ENCODE measurements around the gene SLAMF7. TPM values are rescaled to one million over a fixed set of nuclear protein-coding genes. Genes with fewer than 3 reads are reported as not detected.
"Not testable (repeated sequence)": the region's sequence is repeated elsewhere in the genome, so short reads cannot be mapped to it uniquely, and the experiment has no call there.

The SLAMF7 gene
- total RNA-seq, 1 donor from 2014 or later = not detected

DNA sequence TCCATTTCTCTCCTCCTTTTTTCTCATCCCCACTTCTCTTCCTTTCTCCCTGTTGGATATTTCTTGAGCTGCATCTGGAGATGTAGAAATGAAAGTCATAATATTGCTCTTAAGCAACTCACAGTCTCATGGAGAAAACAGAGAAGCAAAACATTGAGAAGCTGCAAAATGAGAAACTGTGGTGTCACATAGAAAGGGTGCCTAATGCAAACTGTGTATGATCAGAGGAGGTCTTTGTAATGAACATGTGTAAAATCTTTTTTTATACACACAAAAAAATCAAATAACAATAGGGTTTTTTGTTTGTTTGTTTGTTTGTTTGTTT lies 11.8 kb upstream of the SLAMF7 start:
- Histone ChIP-seq H3K36me3 (no peaks in the 10 kb centered on the region), H3K4me3 (no peak overlapping the region), H3K27ac (no peak overlapping the region), H3K27me3 (no peaks in the 10 kb centered on the region), H3K9me3 (no peaks in the 10 kb centered on the region), H3K4me1 (no peaks in the 10 kb centered on the region)
- TF ChIP-seq, protein P1, sequence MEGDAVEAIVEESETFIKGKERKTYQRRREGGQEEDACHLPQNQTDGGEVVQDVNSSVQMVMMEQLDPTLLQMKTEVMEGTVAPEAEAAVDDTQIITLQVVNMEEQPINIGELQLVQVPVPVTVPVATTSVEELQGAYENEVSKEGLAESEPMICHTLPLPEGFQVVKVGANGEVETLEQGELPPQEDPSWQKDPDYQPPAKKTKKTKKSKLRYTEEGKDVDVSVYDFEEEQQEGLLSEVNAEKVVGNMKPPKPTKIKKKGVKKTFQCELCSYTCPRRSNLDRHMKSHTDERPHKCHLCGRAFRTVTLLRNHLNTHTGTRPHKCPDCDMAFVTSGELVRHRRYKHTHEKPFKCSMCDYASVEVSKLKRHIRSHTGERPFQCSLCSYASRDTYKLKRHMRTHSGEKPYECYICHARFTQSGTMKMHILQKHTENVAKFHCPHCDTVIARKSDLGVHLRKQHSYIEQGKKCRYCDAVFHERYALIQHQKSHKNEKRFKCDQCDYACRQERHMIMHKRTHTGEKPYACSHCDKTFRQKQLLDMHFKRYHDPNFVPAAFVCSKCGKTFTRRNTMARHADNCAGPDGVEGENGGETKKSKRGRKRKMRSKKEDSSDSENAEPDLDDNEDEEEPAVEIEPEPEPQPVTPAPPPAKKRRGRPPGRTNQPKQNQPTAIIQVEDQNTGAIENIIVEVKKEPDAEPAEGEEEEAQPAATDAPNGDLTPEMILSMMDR (IDR thresholded peaks at IDR 0.05) = no peak
- DNase-seq (ENCODE audit: low spot score in 2 of 2) = no peak
- intact Hi-C loops (cut with DNase I) = loop anchor here (10.0 kb wide), 1 partner anchor 368 kb away; the partner anchor contains the start of gene KLHDC9

DNA sequence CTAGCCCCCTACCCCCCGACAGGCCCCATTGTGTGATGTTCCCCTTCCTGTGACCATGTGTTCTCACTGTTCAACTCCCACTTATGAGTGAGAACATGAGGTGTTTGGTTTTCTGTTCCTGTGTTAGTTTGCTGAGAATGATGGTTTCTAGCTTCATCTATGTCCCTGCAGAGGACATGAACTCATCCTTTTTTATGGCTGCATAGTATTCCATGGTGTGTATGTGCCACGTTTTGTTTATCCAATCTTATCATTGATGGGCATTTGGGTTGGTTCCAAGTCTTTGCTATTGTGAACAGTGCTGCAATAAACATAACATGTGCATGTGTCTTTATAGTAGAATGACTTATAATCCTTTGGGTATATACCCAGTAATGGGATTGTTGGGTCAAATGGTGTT lies 7.5 kb upstream of the SLAMF7 start:
- intact Hi-C loops (cut with DNase I); H3K27ac ChIP-seq; H3K9me3 ChIP-seq; H3K36me3 ChIP-seq; DNase-seq (ENCODE audit: low spot score in 2 of 2); H3K27me3 ChIP-seq; H3K4me1 ChIP-seq; H3K4me3 ChIP-seq: not testable (repeated sequence)

- intact Hi-C loops (cut with DNase I) = no loop called here
- H3K36me3 ChIP-seq = no peaks in the 10 kb centered on the region
- no peak overlapping the region for H3K4me3 ChIP-seq
- no peaks in the 10 kb centered on the region for H3K27me3 ChIP-seq
- H3K4me1 ChIP-seq = no peaks in the 10 kb centered on the region
- peaks cover 0 to 6% of the 10 kb centered on the region in 2 donors for H3K9me3 ChIP-seq
- DNase-seq (ENCODE audit: low spot score in 2 of 2) = no peak
- no peak overlapping the region for H3K27ac ChIP-seq
- TF ChIP-seq, protein P1 (IDR thresholded peaks at IDR 0.05) = no peak
Measured at GRCh38 chr1:160731990-160732389, 7.1 kb upstream of the SLAMF7 start.

DNA sequence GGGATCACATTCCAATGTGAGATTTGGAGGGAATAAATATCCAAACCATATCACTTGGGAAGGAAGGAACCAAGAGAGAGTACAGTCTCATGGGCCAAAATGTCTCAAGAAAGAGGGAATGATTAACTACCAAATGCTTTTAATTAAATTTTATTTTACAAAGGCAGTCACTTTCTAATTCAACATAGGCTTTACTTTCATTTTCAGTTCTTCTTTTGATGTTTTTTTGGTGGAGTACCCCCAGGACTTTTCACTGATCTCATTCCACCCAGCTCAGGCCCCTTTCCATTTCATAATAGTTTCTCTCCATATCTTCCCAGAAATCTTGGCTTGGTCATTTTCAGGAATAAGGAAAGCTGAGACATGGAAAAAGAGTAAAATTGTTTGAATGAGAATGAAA lies 5.1 kb upstream of the SLAMF7 start:
- Histone ChIP-seq H3K9me3 (peaks cover 0 to 6% of the 10 kb centered on the region in 2 donors), H3K4me3 (no peak overlapping the region), H3K36me3 (no peaks in the 10 kb centered on the region), H3K4me1 (no peaks in the 10 kb centered on the region), H3K27ac (no peak overlapping the region), H3K27me3 (no peaks in the 10 kb centered on the region)
- intact Hi-C loops (cut with DNase I) = no loop called here
- TF ChIP-seq, protein P1 (IDR thresholded peaks at IDR 0.05) = no peak
- DNase-seq (ENCODE audit: low spot score in 2 of 2) = no peak

GRCh38 chr1:160734301-160734700 lies 4.7 kb upstream of the SLAMF7 start:
- no peak overlapping the region for H3K27ac ChIP-seq
- no peak for DNase-seq (ENCODE audit: low spot score in 2 of 2)
- no peaks in the 10 kb centered on the region for H3K4me1 ChIP-seq
- peaks cover 0 to 6% of the 10 kb centered on the region in 2 donors for H3K9me3 ChIP-seq
- H3K27me3 ChIP-seq = no peaks in the 10 kb centered on the region
- intact Hi-C loops (cut with DNase I) = no loop called here
- TF ChIP-seq, protein P1 (IDR thresholded peaks at IDR 0.05) = no peak
- no peak overlapping the region for H3K4me3 ChIP-seq
- no peaks in the 10 kb centered on the region for H3K36me3 ChIP-seq

DNA sequence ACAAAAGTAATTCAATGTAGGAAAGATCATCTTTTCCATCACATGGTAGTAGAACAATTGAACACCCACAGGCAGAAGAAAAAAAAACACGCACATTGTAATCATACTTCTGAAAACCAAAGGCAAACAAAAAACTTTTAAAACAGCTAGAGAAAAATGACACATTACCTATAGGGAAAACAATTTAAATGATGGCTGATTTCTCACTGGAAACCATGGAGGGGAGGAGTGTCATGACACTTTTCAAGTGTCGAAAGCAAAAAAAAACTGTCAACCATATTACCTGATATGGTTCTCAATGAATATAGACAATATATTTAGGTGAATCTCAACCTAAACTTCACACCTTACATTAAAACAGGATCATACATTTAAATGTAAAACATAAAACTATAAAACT lies 776 bp upstream of the SLAMF7 start:
- DNase-seq (ENCODE audit: low spot score in 2 of 2) = no peak
- H3K4me1 ChIP-seq = no peaks in the 10 kb centered on the region
- H3K27me3 ChIP-seq = no peaks in the 10 kb centered on the region
- no peak overlapping the region for H3K27ac ChIP-seq
- peaks cover 0 to 6% of the 10 kb centered on the region in 2 donors for H3K9me3 ChIP-seq
- no peaks in the 10 kb centered on the region for H3K36me3 ChIP-seq
- intact Hi-C loops (cut with DNase I) = no loop called here
- TF ChIP-seq, protein P1 (IDR thresholded peaks at IDR 0.05) = no peak
- no peak overlapping the region for H3K4me3 ChIP-seq

All from ascending aorta (tissue), 2 donors.